Measurements from ENCODE around the gene PODNL1. TPM values are rescaled to one million over a fixed set of nuclear protein-coding genes. Genes with fewer than 3 reads are reported as not detected.

Gene PODNL1
- total and polyA plus RNA-seq, 2 donors (not counting 1 experiment from before 2014, with no cell fraction given), result 2.1 to 6.9 TPM

- Histone ChIP-seq H3K9ac (ENCODE audit: insufficient read depth, low read length) (no peak overlapping the region), H3K27me3 (ENCODE audit: control insufficient read depth, insufficient read depth, low read length) (no peaks in the 10 kb centered on the region), H3K27ac (ENCODE audit: insufficient read depth, low read length) (no peak overlapping the region), H3K4me2 (ENCODE audit: extremely low read depth, insufficient read depth, low read length) (no peak overlapping the region), H4K20me1 (ENCODE audit: control insufficient read depth, extremely low read depth, insufficient read depth, low read length) (no peaks in the 10 kb centered on the region), H3K4me3 (replicated peaks in 1 of 4; ENCODE audit: control extremely low read depth in 1 of 4, insufficient read depth in 1 of 4, low read depth in 3 of 4, low read length in 4 of 4) (no peak overlapping the region), H3K36me3 (ENCODE audit: control insufficient read depth, insufficient read depth, low read length) (peaks cover 37% of the 10 kb centered on the region), H3K79me2 (ENCODE audit: control insufficient read depth, insufficient read depth, low read length) (no peaks in the 10 kb centered on the region), H3K4me1 (ENCODE audit: control insufficient read depth, extremely low read depth, insufficient read depth, low read length) (no peaks in the 10 kb centered on the region), H3K9me3 (ENCODE audit: control insufficient read depth, insufficient read depth, low read depth, low read length) (no peaks in the 10 kb centered on the region), H2AFZ (ENCODE audit: low read length) (no peak overlapping the region)
- no peak for DNase-seq (ENCODE audit: low read depth in 2 of 2)
- TF ChIP-seq CTCF (conservative IDR thresholded peaks at IDR 0.05 in 1 of 2, IDR thresholded peaks at IDR 0.05 in 1 of 2; ENCODE audit: low read depth in 1 of 2, low read length in 2 of 2) (peak in 1 of 2 donors; percentile 14), EZH2 (IDR thresholded peaks at IDR 0.05; ENCODE audit: low read length, missing control alignments) (no peak)
Observed at GRCh38 chr19:13959962-13960862, 22.0 kb upstream of the PODNL1 start.

- H3K4me2 ChIP-seq (ENCODE audit: extremely low read depth, insufficient read depth, low read length), result no peak overlapping the region
- TF ChIP-seq CTCF (conservative IDR thresholded peaks at IDR 0.05 in 1 of 2, IDR thresholded peaks at IDR 0.05 in 1 of 2; ENCODE audit: low read depth in 1 of 2, low read length in 2 of 2), result no peak
- TF ChIP-seq EZH2 (IDR thresholded peaks at IDR 0.05; ENCODE audit: low read length, missing control alignments), result no peak
- H3K36me3 ChIP-seq (ENCODE audit: control insufficient read depth, insufficient read depth, low read length), result peaks cover 37% of the 10 kb centered on the region
- DNase-seq (ENCODE audit: low read depth in 2 of 2), result no peak
- H3K9ac ChIP-seq (ENCODE audit: insufficient read depth, low read length), result no peak overlapping the region
- no peaks in the 10 kb centered on the region for H3K9me3 ChIP-seq (ENCODE audit: control insufficient read depth, insufficient read depth, low read depth, low read length)
- H3K27ac ChIP-seq (ENCODE audit: insufficient read depth, low read length), result no peak overlapping the region
- no peak overlapping the region for H3K4me3 ChIP-seq (replicated peaks in 1 of 4; ENCODE audit: control extremely low read depth in 1 of 4, insufficient read depth in 1 of 4, low read depth in 3 of 4, low read length in 4 of 4)
- H3K4me1 ChIP-seq (ENCODE audit: control insufficient read depth, extremely low read depth, insufficient read depth, low read length), result no peaks in the 10 kb centered on the region
- H3K27me3 ChIP-seq (ENCODE audit: control insufficient read depth, insufficient read depth, low read length), result no peaks in the 10 kb centered on the region
- peaks cover 2% of the 10 kb centered on the region for H3K79me2 ChIP-seq (ENCODE audit: control insufficient read depth, insufficient read depth, low read length)
- no peak overlapping the region for H2AFZ ChIP-seq (ENCODE audit: low read length)
- H4K20me1 ChIP-seq (ENCODE audit: control insufficient read depth, extremely low read depth, insufficient read depth, low read length), result no peaks in the 10 kb centered on the region
Observed at GRCh38 chr19:13959141-13959961, 21.1 kb upstream of the PODNL1 start.

GRCh38 chr19:13958043-13958442, 19.8 kb upstream of the PODNL1 start:
- TF ChIP-seq CTCF (conservative IDR thresholded peaks at IDR 0.05 in 1 of 2, IDR thresholded peaks at IDR 0.05 in 1 of 2; ENCODE audit: low read depth in 1 of 2, low read length in 2 of 2) (no peak), EZH2 (IDR thresholded peaks at IDR 0.05; ENCODE audit: low read length, missing control alignments) (no peak)
- H3K4me3 ChIP-seq (replicated peaks in 1 of 4; ENCODE audit: control extremely low read depth in 1 of 4, insufficient read depth in 1 of 4, low read depth in 3 of 4, low read length in 4 of 4), result no peak overlapping the region
- DNase-seq (ENCODE audit: low read depth in 2 of 2), result no peak
- H3K36me3 ChIP-seq (ENCODE audit: control insufficient read depth, insufficient read depth, low read length), result peaks cover 35% of the 10 kb centered on the region
- H3K27me3 ChIP-seq (ENCODE audit: control insufficient read depth, insufficient read depth, low read length), result no peaks in the 10 kb centered on the region
- H3K9me3 ChIP-seq (ENCODE audit: control insufficient read depth, insufficient read depth, low read depth, low read length), result no peaks in the 10 kb centered on the region
- peaks cover 5% of the 10 kb centered on the region for H3K4me1 ChIP-seq (ENCODE audit: control insufficient read depth, extremely low read depth, insufficient read depth, low read length)
- no peak overlapping the region for H3K27ac ChIP-seq (ENCODE audit: insufficient read depth, low read length)
- H3K79me2 ChIP-seq (ENCODE audit: control insufficient read depth, insufficient read depth, low read length), result peaks cover 15% of the 10 kb centered on the region
- no peak overlapping the region for H2AFZ ChIP-seq (ENCODE audit: low read length)
- no peak overlapping the region for H3K9ac ChIP-seq (ENCODE audit: insufficient read depth, low read length)
- H4K20me1 ChIP-seq (ENCODE audit: control insufficient read depth, extremely low read depth, insufficient read depth, low read length), result no peaks in the 10 kb centered on the region
- no peak overlapping the region for H3K4me2 ChIP-seq (ENCODE audit: extremely low read depth, insufficient read depth, low read length)

All from fibroblast of lung (primary cell).